Measurements from ENCODE around the gene ACTR3.

The ACTR3 gene

GRCh38 chr2:113858764-113859163 is 31.1 kb upstream of the ACTR3 start:
- TF ChIP-seq ZNF274 (IDR thresholded peaks at IDR 0.05; ENCODE audit: low read depth, low read length), result no peak
- no peak overlapping the region for H3K4me3 ChIP-seq (ENCODE audit: low read length)

DNA sequence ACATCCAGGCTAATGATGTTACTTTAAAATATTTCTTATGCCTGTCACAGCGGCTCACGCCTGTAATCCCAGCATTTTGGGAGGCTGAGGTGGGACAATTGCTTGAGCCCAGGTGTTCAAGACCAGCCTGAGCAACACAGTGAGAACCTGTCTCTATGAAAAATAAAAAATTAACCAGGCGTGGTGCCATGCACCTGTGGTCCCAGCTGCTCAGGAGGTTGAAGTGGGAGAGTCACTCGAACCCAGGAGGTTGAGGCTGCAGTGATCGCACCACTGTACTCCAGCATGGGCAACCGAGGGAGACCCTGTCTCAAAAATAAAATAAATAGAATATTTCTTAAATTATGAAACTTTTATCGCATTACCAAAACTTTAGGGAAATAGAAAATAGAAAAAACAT is 28.1 kb upstream of the ACTR3 start:
- no peak for TF ChIP-seq ZNF274 (IDR thresholded peaks at IDR 0.05; ENCODE audit: low read depth, low read length)

GRCh38 chr2:113863144-113863543 is 26.7 kb upstream of the ACTR3 start:
- TF ChIP-seq ZNF274 (IDR thresholded peaks at IDR 0.05; ENCODE audit: low read depth, low read length), result no peak
- no peak overlapping the region for H3K4me3 ChIP-seq (ENCODE audit: low read length)

More for the DNA sequence above, 28.1 kb upstream of the ACTR3 start:
- H3K4me3 ChIP-seq (ENCODE audit: low read length), result no peak overlapping the region

- H3K4me3 ChIP-seq (ENCODE audit: low read length), result no peak overlapping the region
- TF ChIP-seq ZNF274 (IDR thresholded peaks at IDR 0.05; ENCODE audit: low read depth, low read length), result no peak
Observed at GRCh38 chr2:113867571-113867970, 22.3 kb upstream of the ACTR3 start.

DNA sequence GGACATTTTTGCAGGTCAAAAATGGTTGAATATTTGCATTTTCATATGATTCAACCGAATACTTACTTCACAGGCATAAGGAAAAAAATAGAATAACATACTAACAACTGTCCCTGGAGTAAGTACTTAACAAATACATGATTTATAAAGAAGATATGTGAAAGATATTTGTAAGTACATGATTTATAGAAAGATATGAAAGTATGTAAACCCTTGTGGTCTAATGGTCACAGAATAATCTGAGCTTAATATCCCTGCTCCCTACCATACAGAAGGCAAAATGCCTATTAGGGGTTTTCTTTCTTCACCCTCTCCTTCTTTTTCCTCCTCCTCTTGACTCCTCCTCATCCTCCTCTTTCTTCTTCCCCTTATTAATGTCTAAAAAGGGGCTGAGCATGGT is 20.6 kb upstream of the ACTR3 start:
- H3K4me3 ChIP-seq (ENCODE audit: low read length), result no peak overlapping the region
- TF ChIP-seq ZNF274 (IDR thresholded peaks at IDR 0.05; ENCODE audit: low read depth, low read length), result no peak

GRCh38 chr2:113872201-113872600 is 17.7 kb upstream of the ACTR3 start:
- no peak overlapping the region for H3K4me3 ChIP-seq (ENCODE audit: low read length)
- TF ChIP-seq ZNF274 (IDR thresholded peaks at IDR 0.05; ENCODE audit: low read depth, low read length), result no peak

- no peak for TF ChIP-seq ZNF274 (IDR thresholded peaks at IDR 0.05; ENCODE audit: low read depth, low read length)
- no peak overlapping the region for H3K4me3 ChIP-seq (ENCODE audit: low read length)
Observed at GRCh38 chr2:113873867-113874266, 16.0 kb upstream of the ACTR3 start.

GRCh38 chr2:113875135-113875534 is 14.8 kb upstream of the ACTR3 start:
- H3K4me3 ChIP-seq (ENCODE audit: low read length), result no peak overlapping the region
- TF ChIP-seq ZNF274 (IDR thresholded peaks at IDR 0.05; ENCODE audit: low read depth, low read length), result no peak

- H3K4me3 ChIP-seq (ENCODE audit: low read length), result no peak overlapping the region
- no peak for TF ChIP-seq ZNF274 (IDR thresholded peaks at IDR 0.05; ENCODE audit: low read depth, low read length)
Observed at GRCh38 chr2:113876503-113877387, 13.1 kb upstream of the ACTR3 start.

DNA sequence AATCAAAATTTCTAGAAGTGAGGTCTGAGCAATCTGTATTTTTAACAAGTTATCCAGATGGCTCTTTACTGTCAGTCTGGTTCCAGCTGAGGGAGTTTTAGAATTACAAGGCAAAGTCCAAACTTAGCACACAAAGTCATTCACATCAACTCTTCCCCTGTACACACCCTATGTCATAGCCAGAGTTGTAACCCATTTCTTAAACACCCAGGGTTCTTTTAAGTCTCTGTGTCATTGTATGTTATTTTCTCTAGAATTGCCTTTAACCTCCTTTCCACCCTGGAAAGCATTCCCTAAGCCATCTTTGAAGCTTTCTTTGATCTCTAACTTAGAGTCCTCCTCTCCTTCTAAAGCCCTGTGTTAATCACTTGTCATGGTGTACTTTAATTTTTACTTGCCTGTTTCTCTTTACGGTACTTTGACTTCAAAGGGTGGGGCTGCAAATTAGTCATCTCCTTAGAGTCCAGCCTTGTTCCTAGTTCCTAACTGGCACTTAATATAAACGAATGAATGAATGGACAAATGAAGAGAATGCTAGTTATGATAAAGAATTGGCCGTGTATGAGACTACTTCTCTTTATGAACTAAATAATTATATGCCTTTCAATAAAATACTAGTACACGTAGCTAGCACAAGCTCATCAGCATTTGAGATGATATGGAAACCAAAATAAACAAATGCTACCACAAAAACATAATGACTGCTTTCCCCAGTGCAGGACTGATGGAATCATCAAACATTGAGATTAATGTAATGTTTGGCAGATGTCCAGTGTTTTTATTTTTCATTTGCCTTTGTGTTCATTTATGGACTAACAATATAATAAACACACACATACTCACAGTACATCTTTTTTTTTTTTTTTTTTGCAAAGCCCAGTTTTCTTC is 11.9 kb upstream of the ACTR3 start:
- no peak overlapping the region for H3K4me3 ChIP-seq (ENCODE audit: low read length)
- no peak for TF ChIP-seq ZNF274 (IDR thresholded peaks at IDR 0.05; ENCODE audit: low read depth, low read length)

DNA sequence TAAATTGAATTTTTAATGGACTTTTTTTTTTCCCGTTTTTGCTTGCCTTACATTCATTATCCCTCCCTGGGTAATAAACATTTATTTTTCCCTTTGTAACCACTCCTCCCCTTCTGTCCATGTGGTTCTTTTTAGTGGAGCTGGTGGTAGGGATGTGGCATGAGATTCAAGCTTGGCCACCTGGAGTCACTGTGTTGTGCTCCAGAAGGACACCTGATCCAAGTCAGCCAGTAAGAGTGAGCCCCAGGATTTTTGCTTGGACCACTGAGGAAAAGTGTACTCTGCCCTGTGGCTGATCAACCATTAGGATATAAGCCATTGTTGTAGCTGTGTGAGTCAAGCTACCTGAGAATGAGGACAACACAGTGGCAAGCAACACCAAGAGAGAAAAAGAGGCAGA is 11.1 kb upstream of the ACTR3 start:
- no peak overlapping the region for H3K4me3 ChIP-seq (ENCODE audit: low read length)
- TF ChIP-seq ZNF274 (IDR thresholded peaks at IDR 0.05; ENCODE audit: low read depth, low read length), result no peak

GRCh38 chr2:113879457-113879856 is 10.4 kb upstream of the ACTR3 start:
- H3K4me3 ChIP-seq (ENCODE audit: low read length), result no peak overlapping the region
- no peak for TF ChIP-seq ZNF274 (IDR thresholded peaks at IDR 0.05; ENCODE audit: low read depth, low read length)

GRCh38 chr2:113886479-113887008 is 3.3 kb upstream of the ACTR3 start:
- TF ChIP-seq ZNF274 (IDR thresholded peaks at IDR 0.05; ENCODE audit: low read depth, low read length), result no peak
- peak overlapping the region; percentile 92; the same call in 1 of the 2 replicates for H3K4me3 ChIP-seq (ENCODE audit: low read length)

DNA sequence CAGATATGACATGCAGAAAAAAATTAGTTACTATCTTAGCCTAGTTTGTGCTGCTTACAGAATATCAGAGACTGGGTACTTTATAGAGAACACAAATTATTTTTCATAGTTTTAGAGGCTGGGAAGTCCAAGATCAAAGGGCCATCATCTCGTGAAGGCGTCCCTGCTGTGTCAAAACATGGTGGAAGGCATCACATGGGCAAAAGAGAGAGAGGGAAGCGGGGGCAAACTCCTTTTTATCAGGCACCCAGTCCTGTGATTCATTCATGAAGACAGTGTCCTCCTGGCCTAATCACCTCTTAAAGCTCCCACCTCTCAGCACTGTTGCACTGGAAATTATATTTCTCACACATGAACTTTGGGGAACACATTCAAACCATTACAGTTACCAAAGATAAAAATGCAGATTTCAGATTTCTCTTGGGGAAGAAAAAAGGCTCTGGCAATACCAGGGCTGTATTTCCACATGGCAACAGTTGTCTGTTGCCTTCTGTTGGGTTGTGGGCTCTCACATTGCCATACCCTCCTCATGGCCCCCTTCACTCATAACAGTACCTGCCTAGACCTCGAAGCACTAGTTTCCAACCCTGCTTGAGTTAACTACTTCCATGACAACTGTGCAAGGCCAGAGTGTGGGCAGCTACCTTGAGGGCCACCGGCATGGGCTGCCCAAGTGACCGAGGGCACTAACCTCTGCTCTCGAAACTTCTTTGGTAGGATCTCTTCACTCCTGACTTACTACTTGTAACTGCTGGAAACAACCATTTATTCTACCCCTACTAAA is 2.7 kb upstream of the ACTR3 start:
- H3K4me3 ChIP-seq (ENCODE audit: low read length), result peak overlapping the region; percentile 92

More for the DNA sequence above, 2.7 kb upstream of the ACTR3 start:
- TF ChIP-seq ZNF274 (IDR thresholded peaks at IDR 0.05; ENCODE audit: low read depth, low read length), result no peak
